ENCODE measurements around the gene MYBPC2.

GRCh38 chr19:50457300-50457699, 24.6 kb downstream of the MYBPC2 start:
- no peak for TF ChIP-seq CTCF (IDR thresholded peaks at IDR 0.05)
- TF ChIP-seq POLR2A (IDR thresholded peaks at IDR 0.05) = no peak

Data from tibial nerve (tissue), 3 donors.